ENCODE measurements around the gene PLCB4.

The PLCB4 gene

DNA sequence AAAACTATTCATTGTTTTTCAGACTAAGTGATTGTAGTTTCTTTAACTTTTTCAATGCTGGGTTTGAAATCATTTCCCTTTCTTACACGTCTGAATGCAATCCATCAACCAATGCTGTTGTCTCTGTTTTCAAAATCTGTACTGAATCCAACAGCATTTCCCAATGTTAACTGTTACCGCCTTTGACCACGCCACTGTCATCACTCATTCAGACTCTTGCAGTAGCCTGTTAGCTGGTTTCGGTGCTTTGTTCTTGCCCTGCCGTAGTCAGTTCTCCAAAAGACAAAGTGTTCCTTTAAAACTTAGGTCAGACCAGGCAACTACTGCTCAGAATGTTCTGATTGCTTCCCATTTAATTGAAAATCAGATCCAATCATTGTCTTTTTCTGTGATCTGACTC, 131.3 kb downstream of the PLCB4 start (continued):
- no peak for TF ChIP-seq ZBTB10 (tag by site-specific recombination; IDR thresholded peaks at IDR 0.05)

DNA sequence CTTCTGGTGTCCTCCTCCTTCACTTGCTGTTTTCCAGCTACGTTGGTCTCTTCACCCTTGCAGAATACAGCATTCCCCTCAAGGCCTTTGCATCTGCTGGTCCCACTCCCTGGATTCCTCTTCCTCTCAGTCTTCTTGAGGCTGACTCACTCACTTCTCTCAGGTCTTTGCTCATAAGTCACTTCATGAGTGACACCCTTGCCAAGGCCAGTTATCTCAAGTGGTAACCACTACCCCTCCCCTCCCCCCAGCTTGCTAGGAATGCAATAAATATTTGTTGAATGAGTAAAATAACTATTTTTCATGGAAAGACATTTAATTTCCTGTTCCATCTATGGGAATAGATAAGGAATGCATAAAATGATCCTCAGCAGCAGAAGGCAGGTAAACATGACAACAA, 131.7 kb downstream of the PLCB4 start:
- POLR2A ChIA-PET: no interaction called here
- Histone ChIP-seq H3K27ac (ENCODE audit: extremely low read depth, low read depth, low read length) (no peak overlapping the region), H3K4me3 (ENCODE audit: low read depth, low read length) (no peak overlapping the region), H3K36me3 (ENCODE audit: control insufficient read depth in 2 of 2, insufficient read depth in 1 of 2, low read length in 2 of 2) (no peaks in the 10 kb centered on the region), H3K4me1 (ENCODE audit: control insufficient read depth, insufficient read depth, low read length) (0 out of 2 replicates have a peak, but pooled peaks cover 5% of the 10 kb centered on the region), H3K9me3 (ENCODE audit: control insufficient read depth, insufficient read depth, low read depth, low read length) (no peaks in the 10 kb centered on the region)
- TF ChIP-seq ZNF585B (tag by site-specific recombination; IDR thresholded peaks at IDR 0.05) (no peak), ZIC2 (tag by site-specific recombination; IDR thresholded peaks at IDR 0.05) (no peak), ZNF704 (tag by site-specific recombination; IDR thresholded peaks at IDR 0.05) (no peak), ZNF791 (tag by site-specific recombination; IDR thresholded peaks at IDR 0.05) (no peak), ZNF155 (tag by site-specific recombination; IDR thresholded peaks at IDR 0.05) (no peak), ZNF664 (tag by site-specific recombination; IDR thresholded peaks at IDR 0.05) (no peak), SALL2 (tag by site-specific recombination; IDR thresholded peaks at IDR 0.05; ENCODE audit: borderline replicate concordance) (no peak), ZBTB17 (tag by site-specific recombination; IDR thresholded peaks at IDR 0.05) (no peak), ZNF518A (tag by site-specific recombination; conservative IDR thresholded peaks at IDR 0.05; ENCODE audit: low read depth) (no peak)
- TF ChIP-seq, protein P1, sequence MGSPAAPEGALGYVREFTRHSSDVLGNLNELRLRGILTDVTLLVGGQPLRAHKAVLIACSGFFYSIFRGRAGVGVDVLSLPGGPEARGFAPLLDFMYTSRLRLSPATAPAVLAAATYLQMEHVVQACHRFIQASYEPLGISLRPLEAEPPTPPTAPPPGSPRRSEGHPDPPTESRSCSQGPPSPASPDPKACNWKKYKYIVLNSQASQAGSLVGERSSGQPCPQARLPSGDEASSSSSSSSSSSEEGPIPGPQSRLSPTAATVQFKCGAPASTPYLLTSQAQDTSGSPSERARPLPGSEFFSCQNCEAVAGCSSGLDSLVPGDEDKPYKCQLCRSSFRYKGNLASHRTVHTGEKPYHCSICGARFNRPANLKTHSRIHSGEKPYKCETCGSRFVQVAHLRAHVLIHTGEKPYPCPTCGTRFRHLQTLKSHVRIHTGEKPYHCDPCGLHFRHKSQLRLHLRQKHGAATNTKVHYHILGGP (tag by site-specific recombination; IDR thresholded peaks at IDR 0.05): no peak
- CTCF ChIA-PET: interaction anchor here (1.2 to 1.3 kb wide), 2 partner anchors 15 to 192 kb away, joined by 3 to 7 read pairs; no protein-coding TSS in a partner anchor

GRCh38 chr20:9202420-9203080, 133.7 kb downstream of the PLCB4 start:
- Histone ChIP-seq H3K27ac (ENCODE audit: extremely low read depth, low read depth, low read length) (no peak overlapping the region), H3K4me1 (ENCODE audit: control insufficient read depth, insufficient read depth, low read length) (0 out of 2 replicates have a peak, but pooled peaks cover 5% of the 10 kb centered on the region), H3K36me3 (ENCODE audit: control insufficient read depth in 2 of 2, insufficient read depth in 1 of 2, low read length in 2 of 2) (no peaks in the 10 kb centered on the region), H3K4me3 (ENCODE audit: low read depth, low read length) (no peak overlapping the region), H3K9me3 (ENCODE audit: control insufficient read depth, insufficient read depth, low read depth, low read length) (no peaks in the 10 kb centered on the region)
- ChIA-PET CTCF (interaction anchor here (0.9 kb wide), 1 partner anchor 13 kb away, joined by 4 read pairs; no protein-coding TSS in a partner anchor), POLR2A (interaction anchor here (1.2 kb wide), 1 partner anchor 133 kb away, joined by 4 read pairs; the partner anchor contains the start of gene PLCB4)
- TF ChIP-seq ZNF677 (tag by site-specific recombination; IDR thresholded peaks at IDR 0.05): no peak
- no peak for TF ChIP-seq ZNF558 (tag by site-specific recombination; IDR thresholded peaks at IDR 0.05)
- no peak for TF ChIP-seq YY1 (tag by site-specific recombination; IDR thresholded peaks at IDR 0.05)
- no peak for TF ChIP-seq ZNF157 (tag by site-specific recombination; IDR thresholded peaks at IDR 0.05)
- TF ChIP-seq ZNF223 (tag by site-specific recombination; IDR thresholded peaks at IDR 0.05): no peak
- TF ChIP-seq, protein P2, sequence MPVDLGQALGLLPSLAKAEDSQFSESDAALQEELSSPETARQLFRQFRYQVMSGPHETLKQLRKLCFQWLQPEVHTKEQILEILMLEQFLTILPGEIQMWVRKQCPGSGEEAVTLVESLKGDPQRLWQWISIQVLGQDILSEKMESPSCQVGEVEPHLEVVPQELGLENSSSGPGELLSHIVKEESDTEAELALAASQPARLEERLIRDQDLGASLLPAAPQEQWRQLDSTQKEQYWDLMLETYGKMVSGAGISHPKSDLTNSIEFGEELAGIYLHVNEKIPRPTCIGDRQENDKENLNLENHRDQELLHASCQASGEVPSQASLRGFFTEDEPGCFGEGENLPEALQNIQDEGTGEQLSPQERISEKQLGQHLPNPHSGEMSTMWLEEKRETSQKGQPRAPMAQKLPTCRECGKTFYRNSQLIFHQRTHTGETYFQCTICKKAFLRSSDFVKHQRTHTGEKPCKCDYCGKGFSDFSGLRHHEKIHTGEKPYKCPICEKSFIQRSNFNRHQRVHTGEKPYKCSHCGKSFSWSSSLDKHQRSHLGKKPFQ (tag by site-specific recombination; IDR thresholded peaks at IDR 0.05): no peak
- TF ChIP-seq ZBTB1 (tag by site-specific recombination; IDR thresholded peaks at IDR 0.05): no peak
- TF ChIP-seq ZNF776 (tag by site-specific recombination; IDR thresholded peaks at IDR 0.05; ENCODE audit: borderline replicate concordance): no peak
- TF ChIP-seq ZNF404 (tag by site-specific recombination; IDR thresholded peaks at IDR 0.05): no peak

Data from HEK293 (cell line).